ENCODE measurements around the gene IGFBP3.
"Not testable (repeated sequence)": the region's sequence is repeated elsewhere in the genome, so short reads cannot be mapped to it uniquely, and the experiment has no call there.

IGFBP3 gene

GRCh38 chr7:45962861-45963260 lies 41.8 kb upstream of the IGFBP3 start:
- DNase-seq (ENCODE audit: low read depth in 2 of 2), result no peak
- no peak for TF ChIP-seq CTCF (IDR thresholded peaks at IDR 0.05; ENCODE audit: low read depth, low read length)
- H3K4me3 ChIP-seq (replicated peaks in 1 of 2; ENCODE audit: low read depth in 2 of 2, low read length in 2 of 2), result no peak overlapping the region

- no peak for DNase-seq (ENCODE audit: low read depth in 2 of 2)
- TF ChIP-seq CTCF (IDR thresholded peaks at IDR 0.05; ENCODE audit: low read depth, low read length), result no peak
- H3K4me3 ChIP-seq (replicated peaks in 1 of 2; ENCODE audit: low read depth in 2 of 2, low read length in 2 of 2), result no peak overlapping the region
These were observed 36.6 kb upstream of the IGFBP3 start for GRCh38 chr7:45957721-45958120.

- TF ChIP-seq CTCF (IDR thresholded peaks at IDR 0.05; ENCODE audit: low read depth, low read length), result no peak
- DNase-seq (ENCODE audit: low read depth in 2 of 2), result no peak
- H3K4me3 ChIP-seq (replicated peaks in 1 of 2; ENCODE audit: low read depth in 2 of 2, low read length in 2 of 2), result no peak overlapping the region
These were observed 34.2 kb upstream of the IGFBP3 start for GRCh38 chr7:45955286-45955685.

GRCh38 chr7:45953055-45953454 lies 32.0 kb upstream of the IGFBP3 start:
- DNase-seq (ENCODE audit: low read depth in 2 of 2); H3K4me3 ChIP-seq (replicated peaks in 1 of 2; ENCODE audit: low read depth in 2 of 2, low read length in 2 of 2): not testable (repeated sequence)

- no peak for DNase-seq (ENCODE audit: low read depth in 2 of 2)
- TF ChIP-seq CTCF (IDR thresholded peaks at IDR 0.05; ENCODE audit: low read depth, low read length), result no peak
These were observed 23.0 kb upstream of the IGFBP3 start for GRCh38 chr7:45944058-45944457.

GRCh38 chr7:45940939-45941338 lies 19.9 kb upstream of the IGFBP3 start:
- TF ChIP-seq CTCF (IDR thresholded peaks at IDR 0.05; ENCODE audit: low read depth, low read length), result no peak
- DNase-seq (ENCODE audit: low read depth in 2 of 2), result no peak
- H3K4me3 ChIP-seq (replicated peaks in 1 of 2; ENCODE audit: low read depth in 2 of 2, low read length in 2 of 2), result no peak overlapping the region

More at GRCh38 chr7:45944058-45944457, 23.0 kb upstream of the IGFBP3 start:
- no peak overlapping the region for H3K4me3 ChIP-seq (replicated peaks in 1 of 2; ENCODE audit: low read depth in 2 of 2, low read length in 2 of 2)

- H3K4me3 ChIP-seq (replicated peaks in 1 of 2; ENCODE audit: low read depth in 2 of 2, low read length in 2 of 2); DNase-seq (ENCODE audit: low read depth in 2 of 2): not testable (repeated sequence)
These were observed 19.2 kb upstream of the IGFBP3 start for GRCh38 chr7:45940237-45940781.

- no peak for DNase-seq (ENCODE audit: low read depth in 2 of 2)
- TF ChIP-seq CTCF (IDR thresholded peaks at IDR 0.05; ENCODE audit: low read depth, low read length), result no peak
- no peak overlapping the region for H3K4me3 ChIP-seq (replicated peaks in 1 of 2; ENCODE audit: low read depth in 2 of 2, low read length in 2 of 2)
These were observed 18.5 kb upstream of the IGFBP3 start for GRCh38 chr7:45939574-45939973.
